Fibroblast of pulmonary artery (primary cell): ENCODE measurements around the gene IGF2BP3.
"Not testable (repeated sequence)": the region's sequence is repeated elsewhere in the genome, so short reads cannot be mapped to it uniquely, and the experiment has no call there.

Source experiments
- DNase-seq: peaks from one replicate; pipeline ENCODE4 v3.0.0-alpha.2; 2010; ENCODE audit warnings: low read depth
- H3K4me3 ChIP-seq: replicated peaks from 2 replicates; pipeline ENCODE4 v1.5.1; 2011; ENCODE audit warnings: low read depth, mild to moderate bottlenecking, control low read depth, low read length, moderate library complexity
- TF ChIP-seq, protein P1 (sequence below): IDR thresholded peaks from 2 replicates; pipeline ENCODE4 v1.5.1; 2011; ENCODE audit warnings: mild to moderate bottlenecking, control low read depth, low read length, inconsistent platforms; ENCODE audit errors: missing control alignments

Gene IGF2BP3

DNA sequence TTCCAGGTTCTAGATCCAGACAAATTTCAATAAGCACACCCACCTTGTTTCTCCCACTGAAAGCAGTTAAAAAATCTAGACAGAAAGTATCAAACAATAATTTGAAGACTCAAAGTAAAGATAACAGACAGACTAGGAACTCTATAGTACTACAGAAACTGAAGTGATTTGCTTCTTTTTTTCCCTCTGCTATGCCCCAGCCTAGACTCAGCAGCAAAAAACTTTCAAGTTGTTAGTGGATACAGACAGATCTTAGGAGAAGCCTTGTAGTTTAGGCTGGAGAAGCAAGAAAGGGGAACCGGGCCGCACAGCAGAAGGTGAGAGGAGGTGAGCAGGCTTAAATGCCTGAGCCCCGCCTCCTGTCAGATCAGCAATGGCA, 65.1 kb downstream of the IGF2BP3 start:
- no peak for DNase-seq
- H3K4me3 ChIP-seq = no peak overlapping the region
- TF ChIP-seq, protein P1, sequence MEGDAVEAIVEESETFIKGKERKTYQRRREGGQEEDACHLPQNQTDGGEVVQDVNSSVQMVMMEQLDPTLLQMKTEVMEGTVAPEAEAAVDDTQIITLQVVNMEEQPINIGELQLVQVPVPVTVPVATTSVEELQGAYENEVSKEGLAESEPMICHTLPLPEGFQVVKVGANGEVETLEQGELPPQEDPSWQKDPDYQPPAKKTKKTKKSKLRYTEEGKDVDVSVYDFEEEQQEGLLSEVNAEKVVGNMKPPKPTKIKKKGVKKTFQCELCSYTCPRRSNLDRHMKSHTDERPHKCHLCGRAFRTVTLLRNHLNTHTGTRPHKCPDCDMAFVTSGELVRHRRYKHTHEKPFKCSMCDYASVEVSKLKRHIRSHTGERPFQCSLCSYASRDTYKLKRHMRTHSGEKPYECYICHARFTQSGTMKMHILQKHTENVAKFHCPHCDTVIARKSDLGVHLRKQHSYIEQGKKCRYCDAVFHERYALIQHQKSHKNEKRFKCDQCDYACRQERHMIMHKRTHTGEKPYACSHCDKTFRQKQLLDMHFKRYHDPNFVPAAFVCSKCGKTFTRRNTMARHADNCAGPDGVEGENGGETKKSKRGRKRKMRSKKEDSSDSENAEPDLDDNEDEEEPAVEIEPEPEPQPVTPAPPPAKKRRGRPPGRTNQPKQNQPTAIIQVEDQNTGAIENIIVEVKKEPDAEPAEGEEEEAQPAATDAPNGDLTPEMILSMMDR = no peak

DNA sequence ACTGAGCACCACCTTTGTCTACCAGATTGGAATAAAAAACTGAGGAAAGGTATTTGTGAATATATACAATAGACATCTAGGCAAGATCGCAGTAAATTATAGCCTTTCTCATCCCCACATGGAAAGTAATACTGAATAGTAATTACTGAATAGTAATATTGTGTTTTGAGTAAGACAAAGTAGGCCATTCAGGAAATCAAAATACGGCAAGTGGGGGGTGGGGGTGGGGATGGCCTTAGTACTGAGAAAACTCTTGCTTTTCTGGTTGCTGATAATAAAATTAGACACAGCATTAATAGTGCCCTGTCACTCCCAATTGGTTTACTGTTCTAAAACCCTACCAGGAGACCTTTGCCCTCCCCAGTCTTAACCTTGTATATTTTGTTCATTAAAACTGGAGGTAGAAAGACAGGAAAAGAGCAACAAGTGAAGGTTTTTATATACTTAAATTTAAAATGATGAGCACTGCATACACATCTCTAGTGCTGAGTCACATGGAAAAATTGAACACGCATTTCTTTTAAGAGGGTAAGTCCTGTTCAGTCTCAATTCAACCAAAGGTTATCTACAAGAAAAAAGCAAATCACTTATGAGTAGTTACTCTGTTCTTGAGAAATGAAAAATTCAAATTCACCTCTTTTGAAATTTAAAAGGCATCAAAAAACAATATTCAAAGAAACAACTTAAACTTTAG, 65.6 kb downstream of the IGF2BP3 start:
- DNase-seq = no peak
- no peak overlapping the region for H3K4me3 ChIP-seq
- TF ChIP-seq, protein P1 = no peak

DNA sequence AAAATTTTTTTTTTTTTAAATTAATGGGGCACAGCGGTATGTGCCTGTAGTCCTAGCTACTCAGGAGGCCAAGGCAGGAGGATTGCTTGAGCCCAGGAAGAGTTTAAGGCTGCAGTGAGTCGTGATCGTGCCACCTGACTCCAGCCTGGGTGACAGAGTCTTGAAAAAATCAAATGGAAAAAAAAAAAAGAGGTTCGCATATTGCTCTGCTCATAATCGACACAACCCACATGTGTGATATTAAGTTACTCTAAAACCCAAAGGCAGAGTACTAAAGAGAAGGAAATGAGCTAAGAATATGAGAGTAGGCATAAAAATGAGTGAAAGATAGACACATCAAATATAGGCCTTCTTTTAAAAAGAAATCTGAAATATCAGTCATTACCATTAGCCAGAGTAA, 66.3 kb downstream of the IGF2BP3 start:
- DNase-seq = no peak
- no peak overlapping the region for H3K4me3 ChIP-seq
- TF ChIP-seq, protein P1 = no peak

DNA sequence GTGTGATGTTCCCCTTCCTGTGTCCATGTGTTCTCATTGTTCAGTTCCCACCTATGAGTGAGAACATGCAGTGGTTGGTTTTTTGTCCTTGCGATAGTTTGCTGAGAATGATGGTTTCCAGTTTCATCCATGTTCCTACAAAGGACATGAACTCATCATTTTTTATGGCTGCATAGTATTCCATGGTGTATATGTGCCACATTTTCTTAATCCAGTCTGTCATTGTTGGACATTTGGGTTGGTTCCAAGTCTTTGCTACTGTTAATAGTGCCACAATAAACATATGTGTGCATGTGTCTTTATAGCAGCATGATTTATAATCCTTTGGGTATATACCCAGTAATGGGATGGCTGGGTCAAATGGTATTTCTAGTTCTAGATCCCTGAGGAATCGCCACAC, 72.2 kb downstream of the IGF2BP3 start:
- not testable (repeated sequence) for H3K4me3 ChIP-seq, DNase-seq

DNA sequence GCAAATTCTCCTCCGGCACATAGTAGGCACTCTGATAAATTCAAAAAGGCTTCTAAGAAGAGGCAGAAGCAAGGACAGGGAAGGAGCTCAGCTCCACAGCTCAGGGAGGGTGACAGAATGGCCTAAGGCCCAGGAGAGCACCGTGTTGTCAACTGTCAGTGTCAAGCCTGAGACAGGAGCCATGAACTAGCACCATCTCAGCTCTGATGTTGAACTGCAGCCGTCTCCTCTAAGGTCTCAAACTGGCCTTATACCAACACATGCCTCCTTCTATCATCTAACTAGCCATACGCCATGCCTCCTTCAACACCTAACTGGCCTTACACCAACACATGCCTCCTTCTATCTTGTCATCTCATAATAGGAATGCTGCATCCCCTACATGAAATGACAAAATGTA, 73.0 kb downstream of the IGF2BP3 start:
- H3K4me3 ChIP-seq = no peak overlapping the region
- no peak for DNase-seq
- TF ChIP-seq, protein P1 = no peak

DNA sequence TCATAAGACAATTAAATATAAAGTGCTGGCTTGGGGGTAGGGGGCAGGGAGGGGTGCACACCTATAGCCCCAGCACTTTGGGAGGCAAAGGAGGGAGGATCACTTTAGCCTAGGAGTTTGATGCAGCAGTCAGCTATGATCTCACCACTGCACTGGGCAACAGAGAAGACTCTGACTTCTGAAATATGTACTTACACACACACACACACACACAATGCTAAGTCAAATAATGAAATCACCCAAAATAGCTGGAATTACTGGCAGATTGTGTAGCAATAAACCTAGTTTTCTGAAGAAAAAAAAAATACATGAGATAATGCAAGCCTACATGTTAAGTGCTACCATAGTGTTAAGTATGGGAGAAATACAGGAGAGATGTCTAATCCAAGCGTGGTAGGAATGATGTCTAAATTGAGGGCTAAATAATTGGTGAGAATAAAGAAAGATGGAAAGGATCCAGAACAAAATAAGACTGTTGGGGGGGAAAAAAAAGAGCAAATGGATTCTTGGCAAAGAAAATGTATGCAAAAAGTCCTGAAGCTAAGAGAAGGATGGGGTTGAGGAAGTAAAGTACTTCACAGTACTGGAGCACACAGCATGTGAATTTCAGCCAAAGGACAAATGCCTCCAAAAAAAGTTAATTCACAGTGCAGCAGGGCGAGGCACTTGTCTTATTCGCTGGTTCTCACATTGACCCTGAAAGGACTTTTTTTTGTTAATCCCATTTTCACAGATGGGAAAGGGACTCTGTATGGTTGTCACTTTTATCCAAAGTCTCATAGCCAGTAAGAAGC, 73.9 kb downstream of the IGF2BP3 start:
- TF ChIP-seq, protein P1 = no peak
- H3K4me3 ChIP-seq = no peak overlapping the region
- peak; percentile 89 for DNase-seq

DNA sequence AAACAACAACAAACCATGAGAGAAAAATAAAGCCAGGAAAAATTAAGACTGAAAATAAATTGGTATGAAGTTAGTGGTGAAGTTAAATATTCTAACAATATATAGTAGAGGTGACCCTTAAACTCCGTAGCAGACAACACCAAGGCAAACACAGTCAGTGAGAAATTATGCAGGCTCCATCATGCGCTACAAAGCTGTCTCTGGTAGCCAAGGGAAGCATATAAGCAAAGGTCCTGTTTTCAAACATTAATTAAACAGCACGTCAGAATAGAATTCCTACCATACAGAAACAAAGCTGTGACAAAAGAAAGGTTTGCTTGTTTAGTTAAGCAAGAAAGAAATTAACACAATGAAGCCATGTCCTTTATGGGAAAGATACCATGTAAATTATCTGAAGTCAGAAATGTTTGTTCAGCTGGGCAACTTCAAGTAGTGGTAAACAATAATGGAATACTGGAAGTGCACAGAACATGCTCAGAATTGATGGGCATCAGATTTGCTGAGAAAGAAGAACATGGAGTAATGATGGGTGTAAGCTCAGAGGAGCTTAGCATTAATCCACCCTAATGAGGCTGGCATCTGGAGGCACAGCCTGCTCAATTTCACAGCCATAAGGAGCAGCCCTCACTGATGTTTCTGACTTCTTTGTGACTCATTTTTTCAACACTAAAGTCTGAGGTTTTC, 75.7 kb downstream of the IGF2BP3 start:
- no peak overlapping the region for H3K4me3 ChIP-seq
- TF ChIP-seq, protein P1 = no peak
- DNase-seq = no peak
